HG03439 (cell line): ENCODE results near the gene KLK2.
A peak's percentile ranks its signal among the peaks of the same experiment; 100 is the strongest.

Source experiments
- ATAC-seq: cut with Tn5 transposase; IDR thresholded peaks from one replicate; pipeline ENCODE4 v1.9.1; 2021; ENCODE audit warnings: mild to moderate bottlenecking, moderate library complexity; ENCODE audit not compliant: unreplicated experiment

The KLK2 gene

GRCh38 chr19:50921426-50922316 is 48.4 kb downstream of the KLK2 start:
- peak; percentile 19 for ATAC-seq

- peak; percentile 67 for ATAC-seq
These were observed 49.1 kb downstream of the KLK2 start for GRCh38 chr19:50922317-50922853.

GRCh38 chr19:50924586-50924985 is 51.3 kb downstream of the KLK2 start:
- no peak for ATAC-seq

GRCh38 chr19:50925734-50926133 is 52.5 kb downstream of the KLK2 start:
- no peak for ATAC-seq

- no peak for ATAC-seq
These were observed 52.9 kb downstream of the KLK2 start for GRCh38 chr19:50926144-50926543.

GRCh38 chr19:50928831-50929230 is 55.6 kb downstream of the KLK2 start:
- no peak for ATAC-seq
